Retinal pigment epithelial cell (primary cell): ENCODE data around the gene TMOD2.

ENCODE experiments used
- DNase-seq: peaks from one replicate; pipeline ENCODE4 v3.0.0-alpha.2; 2010; ENCODE audit warnings: low read depth
- H3K4me3 ChIP-seq: 2 replicates; pipeline ENCODE4 v1.5.1; 2011; ENCODE audit warnings: mild to moderate bottlenecking, low read length, control low read depth, moderate library complexity
- CTCF ChIP-seq: conservative IDR thresholded peaks from 2 replicates; pipeline ENCODE4 v1.5.1; 2011; ENCODE audit warnings: low read depth, low read length, control low read depth, inconsistent platforms

TMOD2 gene

GRCh38 chr15:51724673-51725072 lies 26.7 kb upstream of the TMOD2 start:
- DNase-seq = no peak
- H3K4me3 ChIP-seq = no peak overlapping the region
- no peak for TF ChIP-seq CTCF

- no peak overlapping the region for H3K4me3 ChIP-seq
- no peak for TF ChIP-seq CTCF
- DNase-seq = no peak
These were observed 24.9 kb upstream of the TMOD2 start for GRCh38 chr15:51726302-51727073.

GRCh38 chr15:51727141-51727897 lies 24.1 kb upstream of the TMOD2 start:
- no peak overlapping the region for H3K4me3 ChIP-seq
- peak; percentile 20 for TF ChIP-seq CTCF
- no peak for DNase-seq

- no peak for TF ChIP-seq CTCF
- H3K4me3 ChIP-seq = no peak overlapping the region
- DNase-seq = no peak
These were observed 19.7 kb upstream of the TMOD2 start for GRCh38 chr15:51731549-51732267.

GRCh38 chr15:51732646-51733045 lies 18.8 kb upstream of the TMOD2 start:
- TF ChIP-seq CTCF = no peak
- DNase-seq = no peak
- H3K4me3 ChIP-seq = no peak overlapping the region

- no peak for DNase-seq
- TF ChIP-seq CTCF = no peak
- no peak overlapping the region for H3K4me3 ChIP-seq
These were observed 16.0 kb upstream of the TMOD2 start for GRCh38 chr15:51735228-51736010.
